NCI-H82 (cell line): Measurements from ENCODE around the gene LRRC8A.
"Not testable (repeated sequence)": the region's sequence is repeated elsewhere in the genome, so short reads cannot be mapped to it uniquely, and the experiment has no call there.

ENCODE experiments used
- DNase-seq: peaks from one replicate; lab custom pipeline; 2025; lab: John Stamatoyannopoulos, UW

Gene LRRC8A

DNA sequence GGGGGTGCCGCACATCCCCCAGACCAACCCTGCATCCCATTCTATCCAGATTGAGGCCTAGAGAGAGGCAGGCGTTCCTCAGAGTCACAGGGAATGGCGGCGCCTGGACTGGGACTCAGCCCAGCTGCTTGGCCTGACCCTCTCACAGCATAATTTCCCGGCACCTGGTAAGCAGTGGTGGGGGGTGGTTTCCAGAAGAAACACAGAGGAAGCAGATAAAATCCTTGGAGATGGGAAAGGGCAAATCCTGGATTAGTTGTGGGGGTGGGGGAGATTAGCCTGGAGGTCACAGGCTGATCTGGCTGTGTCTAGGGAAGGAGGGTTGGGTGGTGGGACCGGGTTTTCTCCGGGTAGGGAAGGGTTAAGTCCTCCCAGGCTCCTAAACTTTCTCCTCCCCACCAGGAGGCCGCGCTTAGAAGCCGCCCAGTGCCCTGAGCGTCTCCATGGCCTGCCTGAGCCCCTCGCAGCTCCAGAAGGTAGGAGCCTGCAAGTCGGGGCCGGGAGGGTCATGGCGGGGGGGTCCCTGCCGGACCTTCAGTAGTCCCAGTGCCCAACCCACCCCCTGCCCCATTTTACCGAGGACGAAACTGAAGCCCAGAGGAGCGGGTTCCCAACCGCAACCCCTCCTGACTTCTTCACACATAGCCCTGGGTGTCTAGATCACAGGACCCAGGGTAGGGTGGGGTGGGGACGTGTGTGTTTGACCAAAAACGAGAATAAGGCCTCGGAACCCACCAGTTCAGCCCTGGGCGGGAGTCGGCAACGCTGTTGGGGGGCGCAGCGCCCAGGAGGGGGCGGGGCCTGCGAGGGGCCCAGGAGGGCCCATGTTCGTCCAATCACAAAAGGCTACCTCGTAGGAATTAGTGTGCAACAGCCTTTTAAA is 40.2 kb downstream of the LRRC8A start:
- peak; percentile 99 for DNase-seq

DNA sequence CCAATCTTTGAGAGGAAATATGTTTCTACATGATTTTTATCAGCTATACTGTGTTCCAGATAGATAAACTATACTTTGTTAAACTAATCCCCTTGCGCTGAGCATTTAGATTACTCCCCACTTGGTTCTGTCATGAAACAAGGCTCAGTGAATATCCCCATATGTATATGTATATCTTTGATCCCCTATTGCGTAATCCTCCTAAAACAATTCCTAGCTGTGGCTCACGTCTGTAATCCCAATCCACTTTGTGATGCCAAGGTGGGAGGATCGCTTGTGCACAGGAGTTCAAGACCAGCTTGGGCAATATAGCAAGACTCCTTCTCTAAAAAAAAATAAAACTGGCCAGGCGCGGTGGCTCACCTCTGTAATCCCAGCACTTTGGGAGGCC is 41.6 kb downstream of the LRRC8A start:
- peak; percentile 76 for DNase-seq

DNA sequence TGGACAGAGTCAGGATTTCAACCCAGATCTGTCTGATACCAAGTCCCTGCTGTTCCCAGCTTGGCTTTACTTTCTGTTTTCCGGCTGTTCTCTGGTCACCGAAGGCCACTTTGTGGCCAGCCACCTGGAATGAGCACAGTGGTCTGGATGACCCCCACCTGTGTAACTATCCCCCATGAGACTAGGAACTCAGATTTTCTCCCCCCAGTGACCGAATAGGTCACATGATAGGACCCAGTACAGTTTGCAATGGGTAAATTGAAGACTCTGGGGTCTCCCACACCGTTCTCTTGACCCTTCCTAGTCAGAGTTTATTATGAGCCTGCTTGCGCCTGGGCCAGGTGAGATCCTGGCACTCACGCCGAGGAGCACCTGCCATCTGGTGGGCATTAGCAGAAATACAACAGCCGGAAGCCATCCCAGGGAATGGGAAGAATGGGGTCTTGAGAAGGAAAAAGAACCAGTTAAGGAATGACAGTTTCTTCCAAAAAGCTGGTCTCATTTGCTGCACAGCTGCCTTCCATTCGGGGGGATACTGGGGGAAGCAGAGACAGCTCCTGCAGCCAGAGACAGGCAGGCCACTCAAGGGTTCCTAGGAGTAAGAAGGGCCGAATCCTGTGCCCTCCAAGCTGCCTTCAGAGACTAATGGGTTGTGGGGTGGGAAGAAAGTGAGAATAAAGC is 45.9 kb downstream of the LRRC8A start:
- DNase-seq, result peak; percentile 79

DNA sequence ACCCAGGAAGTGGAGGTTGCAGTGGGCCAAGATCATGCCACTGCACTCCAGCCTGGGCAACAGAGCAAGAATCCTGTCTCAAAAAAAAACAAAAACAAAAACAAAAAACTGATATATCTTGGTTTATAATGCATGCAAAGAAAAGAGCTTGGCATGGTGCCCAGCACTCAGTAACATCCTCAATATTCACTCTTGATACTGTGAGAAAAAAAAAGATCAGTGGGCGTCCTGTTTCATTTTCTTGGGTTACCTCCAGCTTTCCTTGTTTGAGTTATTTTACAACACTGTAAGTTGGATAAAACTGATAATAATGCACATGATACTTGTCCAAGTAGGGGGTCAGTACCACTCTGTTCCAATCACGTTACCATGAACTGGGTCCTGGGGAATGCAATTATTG is 46.7 kb downstream of the LRRC8A start:
- DNase-seq, result no peak

DNA sequence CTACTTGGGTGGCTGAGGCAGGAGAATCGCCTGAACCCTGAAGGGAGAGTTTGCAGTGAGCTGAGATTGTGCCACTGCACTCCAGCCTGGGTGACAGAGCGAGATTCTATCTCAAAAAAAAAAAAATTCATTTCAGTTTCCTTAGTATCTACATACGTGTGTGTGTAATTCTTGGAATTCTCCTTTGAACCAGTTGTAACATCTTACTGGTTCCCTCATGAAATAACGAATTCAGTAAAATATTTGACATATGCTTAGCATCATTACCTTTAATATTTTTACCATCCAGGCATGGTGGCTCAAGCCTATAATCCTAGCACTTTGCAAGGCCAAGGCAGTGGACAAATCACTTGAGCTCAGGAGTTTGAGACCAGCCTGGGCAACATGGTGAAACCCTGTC is 47.6 kb downstream of the LRRC8A start:
- no peak for DNase-seq

DNA sequence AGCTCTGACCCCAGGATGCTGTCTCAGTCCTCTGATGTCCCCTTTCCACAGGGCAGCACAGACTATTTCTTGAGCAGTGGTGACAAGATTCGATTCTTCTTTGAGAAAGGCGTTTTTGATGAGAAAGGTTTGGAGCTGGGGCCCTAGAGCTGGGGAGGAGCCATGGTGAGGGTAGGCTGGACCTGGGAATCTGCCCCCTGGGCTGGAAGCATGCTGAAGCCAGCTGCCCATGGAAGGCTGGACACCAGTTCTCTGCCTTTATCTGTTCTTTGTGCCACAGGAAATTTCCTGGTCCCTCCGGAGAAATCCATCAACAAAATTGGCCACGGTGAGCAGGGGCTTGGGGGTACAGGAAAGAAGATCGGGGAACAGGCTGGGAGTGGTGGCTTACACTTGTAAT is 51.8 kb downstream of the LRRC8A start:
- DNase-seq, result no peak

- DNase-seq, result no peak
These were observed 54.4 kb downstream of the LRRC8A start for GRCh38 chr9:128936171-128936865.

GRCh38 chr9:128937310-128938165 is 55.6 kb downstream of the LRRC8A start:
- peak; percentile 52 for DNase-seq

DNA sequence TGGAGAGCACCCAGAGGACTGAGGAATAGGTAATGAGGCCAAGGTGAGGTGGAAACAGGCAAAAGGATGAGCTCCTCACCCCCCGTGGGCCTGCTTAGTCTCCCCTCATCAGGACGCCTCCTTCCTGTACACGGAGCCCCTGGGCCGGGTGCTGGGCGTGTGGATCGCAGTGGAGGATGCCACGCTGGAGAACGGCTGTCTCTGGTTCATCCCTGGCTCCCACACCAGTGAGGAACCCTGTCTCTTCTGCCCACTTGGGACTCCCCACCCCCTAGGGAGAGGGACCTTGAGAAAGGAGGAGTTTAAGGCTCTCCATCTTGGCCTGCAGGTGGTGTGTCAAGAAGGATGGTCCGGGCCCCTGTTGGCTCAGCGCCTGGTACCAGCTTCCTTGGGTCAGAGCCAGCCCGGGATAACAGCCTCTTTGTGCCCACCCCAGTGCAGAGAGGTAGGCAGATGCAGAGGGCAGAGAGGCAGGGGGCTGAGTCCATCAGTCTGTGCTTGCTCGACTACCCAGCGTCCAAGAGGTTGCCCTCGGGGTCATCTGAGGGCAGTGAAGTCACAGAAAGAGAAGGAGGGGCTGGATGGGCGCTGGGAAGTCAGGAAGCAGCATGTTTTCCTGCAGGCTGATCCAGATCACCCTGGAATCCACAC is 58.5 kb downstream of the LRRC8A start:
- DNase-seq, result peak; percentile 29

DNA sequence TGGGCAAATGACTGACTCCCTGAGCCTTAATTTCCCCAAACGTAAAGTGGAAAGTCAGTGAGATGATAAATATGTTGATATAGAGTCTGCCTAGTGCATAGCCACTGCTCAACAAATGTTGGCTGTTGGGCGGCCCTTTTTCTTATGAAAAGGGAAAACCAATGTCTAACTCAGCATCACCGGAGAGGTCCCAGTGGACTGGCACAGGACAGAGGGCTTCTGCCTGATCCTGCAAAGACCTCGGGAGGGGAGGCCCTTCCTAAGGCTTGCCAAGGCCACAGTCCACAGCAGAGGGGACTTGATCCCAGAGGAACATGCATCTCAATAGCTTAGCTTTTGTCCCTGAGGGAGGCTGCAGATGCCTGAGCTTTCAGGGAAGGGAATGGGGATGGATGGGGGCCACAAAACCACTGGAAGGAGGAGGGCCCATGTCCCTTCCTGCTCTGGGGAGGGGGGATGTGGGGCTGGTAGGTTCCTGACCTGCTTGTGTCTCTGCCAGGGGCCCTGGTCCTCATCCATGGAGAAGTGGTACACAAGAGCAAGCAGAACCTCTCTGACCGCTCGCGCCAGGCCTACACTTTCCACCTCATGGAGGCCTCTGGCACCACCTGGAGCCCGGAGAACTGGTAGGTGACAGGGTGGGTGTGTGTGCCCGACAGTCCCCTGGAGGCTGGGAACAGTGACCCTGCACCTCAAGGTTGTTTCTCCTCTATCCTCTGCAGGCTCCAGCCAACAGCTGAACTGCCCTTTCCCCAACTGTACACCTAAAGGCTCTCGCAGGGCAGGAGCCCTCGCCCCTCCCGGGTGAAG is 59.2 kb downstream of the LRRC8A start:
- no peak for DNase-seq

- no peak for DNase-seq
These were observed 62.1 kb downstream of the LRRC8A start for GRCh38 chr9:128943832-128944620.

DNA sequence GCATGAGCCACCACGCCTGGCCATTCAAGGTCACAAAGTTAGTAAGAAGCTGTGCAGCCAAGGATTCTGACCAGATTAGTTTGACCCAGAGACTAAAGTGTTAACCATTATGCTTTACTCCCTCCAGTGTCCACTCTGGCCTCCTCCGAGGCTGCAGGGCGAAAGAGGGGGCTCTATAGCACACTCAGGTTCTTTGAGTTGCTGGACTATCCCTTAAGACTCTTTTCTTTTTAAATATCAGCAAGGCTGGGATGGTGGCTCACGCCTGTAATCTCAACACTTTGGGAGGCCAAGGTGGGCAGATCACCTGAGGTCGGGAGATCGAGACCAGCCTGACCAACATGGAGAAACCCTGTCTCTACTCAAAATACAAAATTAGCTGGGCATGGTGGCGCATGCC is 63.0 kb downstream of the LRRC8A start:
- DNase-seq, result not testable (repeated sequence)

DNA sequence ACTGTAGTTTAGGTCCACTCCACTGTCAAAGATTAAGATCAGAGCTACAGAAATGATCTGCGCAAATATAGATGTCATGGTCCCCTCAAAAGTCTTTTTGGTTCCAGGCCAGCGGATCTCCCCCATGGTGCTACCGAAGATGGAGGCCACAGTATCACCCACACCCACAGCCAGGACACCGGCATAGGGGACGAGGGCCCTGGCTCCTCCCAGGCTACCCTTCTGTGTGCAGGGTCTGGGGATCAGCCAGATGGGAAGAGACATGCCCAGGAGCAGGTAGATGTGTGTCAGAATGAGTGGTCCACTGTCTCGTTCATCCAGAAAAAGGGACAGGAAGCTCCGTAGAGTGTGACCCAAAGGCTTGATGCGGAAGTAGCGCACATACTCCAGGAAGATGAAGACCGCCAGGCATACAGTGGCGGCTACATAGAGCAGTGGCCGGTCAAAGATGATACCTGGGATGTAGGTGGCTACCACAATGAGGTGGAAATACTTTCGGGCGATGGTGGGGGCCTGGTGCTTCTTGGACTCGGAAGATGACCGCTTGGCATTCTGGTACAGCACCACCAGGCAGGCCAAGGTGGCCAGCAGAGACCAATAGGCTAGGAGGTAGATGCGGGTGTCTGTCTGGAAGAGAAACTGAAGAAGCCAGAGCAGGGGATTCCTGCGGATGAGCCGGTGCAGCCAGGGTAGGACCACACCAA is 64.0 kb downstream of the LRRC8A start:
- no peak for DNase-seq

DNA sequence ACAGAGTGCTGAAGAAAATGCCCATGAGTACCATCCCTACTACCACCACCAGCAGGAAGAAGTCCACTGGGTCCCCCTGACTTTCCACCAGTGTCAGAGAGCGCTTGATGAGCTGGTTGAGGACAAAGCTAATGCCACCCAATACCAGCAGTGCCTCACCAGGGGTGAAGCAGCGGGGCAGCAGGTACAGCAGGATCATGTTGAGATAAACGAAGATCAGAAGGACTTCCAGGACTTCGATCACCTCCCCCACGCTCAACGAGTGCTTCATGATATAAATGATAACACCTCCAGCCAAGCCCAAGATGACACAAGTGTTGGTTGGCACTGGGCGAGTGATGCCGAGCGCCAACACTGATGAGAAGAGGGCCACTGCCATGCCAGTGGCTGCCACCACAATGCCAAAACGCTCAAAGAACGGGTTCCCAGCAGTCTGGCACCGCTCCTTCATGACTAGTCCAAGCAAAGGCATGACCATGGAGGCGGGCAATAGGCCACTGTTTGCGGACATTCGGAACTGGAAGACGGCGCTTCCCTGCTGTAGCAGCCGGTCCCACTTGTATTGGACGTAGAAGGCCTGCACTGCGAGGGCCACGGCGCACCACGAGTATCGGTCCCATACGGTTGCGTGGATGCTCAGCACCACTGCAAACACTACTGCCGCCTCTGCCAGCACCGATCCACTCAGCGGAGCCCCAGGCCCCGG is 64.8 kb downstream of the LRRC8A start:
- DNase-seq, result no peak

GRCh38 chr9:128947277-128947526 is 65.3 kb downstream of the LRRC8A start:
- no peak for DNase-seq

DNA sequence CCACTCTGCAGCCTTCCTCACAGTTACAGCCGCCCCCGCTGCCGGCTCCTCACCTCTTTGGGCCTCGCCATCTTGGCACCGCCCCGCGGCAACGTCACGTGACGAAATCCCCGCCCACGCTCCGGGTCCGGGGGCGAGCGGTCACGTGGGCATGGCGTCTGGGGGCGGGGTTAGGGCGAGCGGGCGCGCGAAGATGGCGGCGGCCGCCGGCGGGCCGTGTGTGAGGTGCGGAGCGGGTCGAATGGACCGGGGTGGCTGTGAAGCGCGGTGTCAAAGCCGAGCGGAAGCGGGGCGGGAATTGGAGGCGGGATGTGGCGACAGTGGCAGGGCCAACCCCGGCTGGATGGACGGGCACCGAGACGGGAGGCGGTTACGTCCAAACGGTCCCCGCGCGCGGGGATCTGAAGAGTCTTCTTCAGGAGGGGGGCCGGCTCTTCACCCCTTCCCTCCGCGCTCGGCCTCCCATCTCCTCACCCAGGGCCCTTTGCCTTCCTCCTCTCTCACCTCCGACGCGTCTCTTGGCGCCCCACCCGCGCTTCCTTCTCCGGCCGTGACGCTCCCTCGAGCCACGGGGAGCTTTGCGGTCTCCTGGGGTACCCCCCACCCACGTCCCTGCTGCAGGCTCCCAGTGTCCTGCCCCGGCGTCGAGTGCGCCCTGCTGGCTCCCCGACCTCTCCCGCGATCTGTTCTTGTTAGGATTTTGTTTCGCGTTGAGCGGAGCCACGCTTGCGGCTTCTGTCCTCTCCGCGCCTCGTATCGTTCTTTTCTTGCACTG is 65.8 kb downstream of the LRRC8A start, which contains the start of the genes DOLK and NUP188:
Gene DOLK, minus strand, starts transcription at position 77 of the 775 bp plus-strand sequence. CDS start 300 bp downstream, outside the sequence.
Gene NUP188, plus strand, starts transcription at position 173 of the 775 bp plus-strand sequence. Its CDS starts 21 bp downstream, at position 194.
- DNase-seq, result peak; percentile 93

GRCh38 chr9:128961403-128961802 is 79.5 kb downstream of the LRRC8A start:
- DNase-seq, result not testable (repeated sequence)
